ENCODE data around the gene RNF14. TPM values are rescaled to one million over a fixed set of nuclear protein-coding genes. Genes with fewer than 3 reads are reported as not detected.

The RNF14 gene
- total and polyA plus RNA-seq, 9 of the 15 experiments (the other 6 are each of a cell fraction or from before 2014, with no cell fraction given): 36.3 to 140 (median 75.1) TPM

DNA sequence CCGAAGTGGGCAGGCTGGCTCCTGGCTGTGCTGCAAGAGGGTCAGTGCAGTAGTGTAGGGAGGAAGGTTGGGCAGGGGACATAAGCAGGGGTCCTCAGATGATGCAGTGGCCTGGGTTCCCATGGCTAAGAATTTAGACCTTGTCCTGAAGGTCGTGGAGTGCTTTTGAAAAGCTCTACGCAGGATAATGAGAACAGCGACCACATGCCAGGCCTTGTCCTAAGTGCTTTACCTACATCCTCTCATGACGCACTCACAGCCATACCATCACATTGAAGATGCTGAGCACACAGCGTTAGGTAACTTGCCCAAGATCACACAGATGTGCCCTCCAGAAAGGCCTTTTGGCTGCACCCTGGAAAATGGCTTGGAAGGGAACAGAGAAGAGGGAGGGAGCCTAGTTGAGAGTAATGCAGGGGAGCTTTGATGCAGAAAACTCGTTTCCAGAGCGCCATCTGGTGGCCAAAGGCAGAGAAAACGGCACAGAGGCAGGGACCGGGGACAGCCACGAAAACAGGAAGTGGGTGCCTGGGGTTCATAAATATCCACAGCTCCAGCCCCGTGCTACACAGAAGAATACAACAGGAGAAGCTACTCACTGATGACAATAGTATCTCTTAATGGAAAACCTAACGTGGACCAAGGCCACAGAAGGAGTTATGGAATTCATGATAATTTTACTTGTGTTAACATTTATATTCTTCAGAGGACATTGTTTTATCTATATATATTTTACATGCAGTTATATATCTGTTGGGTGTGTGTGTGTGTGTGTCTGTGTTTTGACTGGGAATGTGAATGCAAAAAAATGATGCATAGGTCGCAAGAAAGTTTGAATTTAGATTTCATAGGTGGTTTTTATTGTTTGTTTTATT is 8.2 kb upstream of the RNF14 start (continued):
- no peak for TF ChIP-seq FUS (optimal IDR thresholded peaks at IDR 0.05; ENCODE audit: low read depth, low read length)
- peak; percentile 51; the same call in 1 of the 2 replicates for TF ChIP-seq L3MBTL2 (IDR thresholded peaks at IDR 0.05)
- no peak for TF ChIP-seq FOS (IDR thresholded peaks at IDR 0.05; ENCODE audit: extremely low read depth, insufficient read length)
- TF ChIP-seq BACH1 (tag; IDR thresholded peaks at IDR 0.05): no peak
- TF ChIP-seq, protein P1, sequence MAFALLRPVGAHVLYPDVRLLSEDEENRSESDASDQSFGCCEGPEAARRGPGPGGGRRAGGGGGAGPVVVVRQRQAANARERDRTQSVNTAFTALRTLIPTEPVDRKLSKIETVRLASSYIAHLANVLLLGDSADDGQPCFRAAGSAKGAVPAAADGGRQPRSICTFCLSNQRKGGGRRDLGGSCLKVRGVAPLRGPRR (CRISPR knock-in tag; IDR thresholded peaks at IDR 0.05): no peak
- TF ChIP-seq RBFOX2 (IDR thresholded peaks at IDR 0.05; ENCODE audit: low read depth, low read length): peak; percentile 31; the same call in 1 of the 2 replicates
- TF ChIP-seq ZNF212 (CRISPR knock-in tag; IDR thresholded peaks at IDR 0.05): no peak
- TF ChIP-seq, protein P2, sequence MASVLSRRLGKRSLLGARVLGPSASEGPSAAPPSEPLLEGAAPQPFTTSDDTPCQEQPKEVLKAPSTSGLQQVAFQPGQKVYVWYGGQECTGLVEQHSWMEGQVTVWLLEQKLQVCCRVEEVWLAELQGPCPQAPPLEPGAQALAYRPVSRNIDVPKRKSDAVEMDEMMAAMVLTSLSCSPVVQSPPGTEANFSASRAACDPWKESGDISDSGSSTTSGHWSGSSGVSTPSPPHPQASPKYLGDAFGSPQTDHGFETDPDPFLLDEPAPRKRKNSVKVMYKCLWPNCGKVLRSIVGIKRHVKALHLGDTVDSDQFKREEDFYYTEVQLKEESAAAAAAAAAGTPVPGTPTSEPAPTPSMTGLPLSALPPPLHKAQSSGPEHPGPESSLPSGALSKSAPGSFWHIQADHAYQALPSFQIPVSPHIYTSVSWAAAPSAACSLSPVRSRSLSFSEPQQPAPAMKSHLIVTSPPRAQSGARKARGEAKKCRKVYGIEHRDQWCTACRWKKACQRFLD (CRISPR knock-in tag; IDR thresholded peaks at IDR 0.05): 0 out of 2 replicates have a peak, but pooled peaks have one; percentile 32
- no peak for TF ChIP-seq MAFG (tag; conservative IDR thresholded peaks at IDR 0.05)
- no peak for TF ChIP-seq ZNF445 (CRISPR knock-in tag; IDR thresholded peaks at IDR 0.05; ENCODE audit: low read depth)
- no peak for TF ChIP-seq STAT5B (CRISPR knock-in tag; IDR thresholded peaks at IDR 0.05)
- TF ChIP-seq, protein P3, sequence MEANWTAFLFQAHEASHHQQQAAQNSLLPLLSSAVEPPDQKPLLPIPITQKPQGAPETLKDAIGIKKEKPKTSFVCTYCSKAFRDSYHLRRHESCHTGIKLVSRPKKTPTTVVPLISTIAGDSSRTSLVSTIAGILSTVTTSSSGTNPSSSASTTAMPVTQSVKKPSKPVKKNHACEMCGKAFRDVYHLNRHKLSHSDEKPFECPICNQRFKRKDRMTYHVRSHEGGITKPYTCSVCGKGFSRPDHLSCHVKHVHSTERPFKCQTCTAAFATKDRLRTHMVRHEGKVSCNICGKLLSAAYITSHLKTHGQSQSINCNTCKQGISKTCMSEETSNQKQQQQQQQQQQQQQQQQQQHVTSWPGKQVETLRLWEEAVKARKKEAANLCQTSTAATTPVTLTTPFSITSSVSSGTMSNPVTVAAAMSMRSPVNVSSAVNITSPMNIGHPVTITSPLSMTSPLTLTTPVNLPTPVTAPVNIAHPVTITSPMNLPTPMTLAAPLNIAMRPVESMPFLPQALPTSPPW (CRISPR knock-in tag; IDR thresholded peaks at IDR 0.05): peak; percentile 56
- peak; percentile 22; the same call in 1 of the 2 replicates for TF ChIP-seq HDAC2 (IDR thresholded peaks at IDR 0.05)
- TF ChIP-seq ZNF174 (CRISPR knock-in tag; IDR thresholded peaks at IDR 0.05): no peak
- TF ChIP-seq SMARCC2 (IDR thresholded peaks at IDR 0.05; ENCODE audit: low read depth): no peak

All from K562 (cell line).